Parietal lobe (tissue), 1 donor: ENCODE data around the gene TRAPPC3L. TPM values are rescaled to one million over a fixed set of nuclear protein-coding genes. Genes with fewer than 3 reads are reported as not detected.

Experiments
- total RNA-seq: library from RNA; depleted of rRNA; stranded (reverse); fragments of >200 nt; gene quantifications from one replicate; pipeline ENCODE4 v1.2.3, GENCODE V29; 2014

TRAPPC3L gene
- total RNA-seq: not detected

DNA sequence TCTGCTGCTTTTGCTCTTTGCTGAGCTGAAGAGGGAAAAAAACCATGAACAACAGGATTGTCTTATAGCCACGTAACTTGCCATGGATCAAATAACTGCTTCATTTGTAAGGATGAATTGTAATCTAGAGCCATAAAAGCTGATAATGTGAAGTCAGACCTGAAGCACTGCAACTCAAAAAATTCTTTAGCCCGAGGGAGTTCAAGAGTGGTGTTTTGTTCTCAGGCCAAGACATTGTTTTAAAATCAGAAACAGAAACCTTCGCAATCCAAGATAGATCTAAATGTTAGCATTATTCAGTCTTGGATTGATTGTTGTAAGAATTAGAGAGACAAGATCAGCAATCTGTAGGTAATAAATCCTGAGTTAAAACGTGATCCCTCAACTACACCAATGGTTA lies at the start of gene TRAPPC3L:
TRAPPC3L (minus strand) TSS at position 34 of the 400 bp plus-strand sequence. CDS start 170 bp downstream, outside the sequence.

GRCh38 chr6:116570856-116571682 lies 25.6 kb upstream of the TRAPPC3L start, which contains the start of gene RWDD1:
Gene RWDD1, plus strand, starts transcription at chr6:116571504. Its CDS starts 79 bp downstream, at chr6:116571583.

DNA sequence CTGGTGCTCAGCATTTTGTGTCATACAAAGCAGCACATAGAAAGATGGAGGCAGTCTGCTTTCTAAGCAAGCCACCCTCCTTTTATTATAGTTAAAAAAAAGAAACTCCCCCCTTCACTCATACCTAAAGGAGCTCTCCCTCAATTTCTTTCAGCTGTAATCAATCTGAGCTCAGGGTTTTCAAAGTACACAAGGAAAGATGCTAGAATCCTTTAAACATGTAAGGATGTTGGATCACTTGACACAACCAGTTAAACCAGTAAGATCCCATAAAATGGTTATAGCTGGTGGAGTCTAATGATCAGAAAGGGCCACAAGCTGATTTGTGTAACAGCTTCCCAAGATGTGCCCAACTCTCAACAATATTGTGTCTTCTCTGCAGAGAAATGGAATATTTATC lies 8.0 kb upstream of the TRAPPC3L start, which contains the start of gene CALHM4:
CALHM4 (plus strand) TSS at position 301 of the 400 bp plus-strand sequence; CDS start at position 344, 43 bp downstream.

DNA sequence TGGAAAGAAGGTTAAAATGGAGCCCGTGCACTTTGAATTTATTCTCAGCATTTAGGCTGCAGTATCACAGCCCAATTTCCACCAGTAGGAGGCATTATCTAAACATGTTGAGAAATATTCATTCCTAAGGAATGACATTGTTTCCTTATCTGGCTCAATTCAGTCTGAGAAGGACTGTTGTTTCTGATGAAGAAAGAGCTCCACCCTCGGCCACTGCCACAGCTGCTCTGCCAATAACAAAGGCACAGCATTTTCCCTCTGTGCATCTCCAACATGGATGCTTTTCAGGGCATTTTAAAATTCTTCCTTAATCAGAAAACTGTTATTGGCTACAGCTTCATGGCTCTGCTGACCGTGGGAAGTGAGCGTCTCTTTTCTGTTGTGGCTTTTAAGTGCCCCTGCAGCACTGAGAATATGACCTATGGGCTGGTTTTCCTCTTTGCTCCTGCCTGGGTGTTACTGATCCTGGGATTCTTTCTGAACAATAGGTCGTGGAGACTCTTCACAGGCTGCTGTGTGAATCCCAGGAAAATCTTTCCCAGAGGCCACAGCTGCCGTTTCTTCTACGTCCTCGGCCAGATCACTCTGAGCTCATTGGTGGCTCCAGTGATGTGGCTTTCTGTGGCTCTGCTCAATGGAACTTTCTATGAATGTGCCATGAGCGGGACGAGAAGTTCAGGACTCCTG lies 33.9 kb downstream of the TRAPPC3L start, which contains the start of gene CALHM5:
CALHM5 (plus strand) TSS at position 216 of the 687 bp plus-strand sequence; CDS start at position 274, 58 bp downstream.

GRCh38 chr6:116461331-116461931 lies 84.1 kb downstream of the TRAPPC3L start, which contains the start of gene CALHM6:
Gene CALHM6, plus strand, starts transcription at chr6:116461375. Its CDS starts 555 bp downstream, at chr6:116461930.

Other genes starting within 250 kb of the TRAPPC3L start
- 38.2 TPM for gene DSE, start 174.7 kb downstream of the TRAPPC3L start, total RNA-seq
- gene CALHM6, start 84.3 kb downstream of the TRAPPC3L start, total RNA-seq: not detected
- gene CALHM5, start 34.0 kb downstream of the TRAPPC3L start, total RNA-seq: 0.31 TPM
- not detected for gene CALHM4, start 8.1 kb upstream of the TRAPPC3L start, total RNA-seq
- 29.1 TPM for gene RWDD1, start 25.8 kb upstream of the TRAPPC3L start, total RNA-seq
- gene RSPH4A, start 70.8 kb upstream of the TRAPPC3L start, total RNA-seq: 2.5 TPM
- 33.8 TPM for gene ZUP1, start 123.1 kb upstream of the TRAPPC3L start, total RNA-seq
- 34.4 TPM for gene KPNA5, start 135.5 kb upstream of the TRAPPC3L start, total RNA-seq
- gene FAM162B, start 220.0 kb upstream of the TRAPPC3L start, total RNA-seq: 1.3 TPM